NCI-H2196 treated with DMSO at 0.1 percent for 48 hours (cell line): ENCODE results near the gene ATRX.
"Not testable (repeated sequence)": the region's sequence is repeated elsewhere in the genome, so short reads cannot be mapped to it uniquely, and the experiment has no call there.

ENCODE experiments used
- DNase-seq: peaks from one replicate; lab custom pipeline; 2025; ENCODE audit not compliant: unreplicated experiment; lab: John Stamatoyannopoulos, UW

The ATRX gene

DNA sequence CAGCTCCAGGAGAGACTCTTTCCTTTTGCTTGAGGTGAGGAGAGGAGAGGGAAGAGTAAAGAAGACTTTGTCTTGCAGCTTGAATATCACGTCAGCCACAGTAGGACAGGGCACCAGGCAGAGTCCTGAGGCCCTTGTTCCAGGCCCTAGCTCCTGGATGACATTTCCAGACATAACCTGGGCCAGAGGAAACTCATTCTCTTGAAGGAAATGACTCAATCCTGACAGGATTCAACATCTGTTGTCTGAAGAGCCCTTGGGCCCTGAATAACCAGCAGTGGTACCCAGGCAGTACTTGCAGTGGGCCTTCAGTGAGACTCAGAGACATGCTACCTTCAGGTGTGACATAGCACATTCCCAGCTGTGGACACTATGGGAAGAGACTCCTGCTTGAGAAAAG lies 276.0 kb downstream of the ATRX start:
- no peak for DNase-seq

DNA sequence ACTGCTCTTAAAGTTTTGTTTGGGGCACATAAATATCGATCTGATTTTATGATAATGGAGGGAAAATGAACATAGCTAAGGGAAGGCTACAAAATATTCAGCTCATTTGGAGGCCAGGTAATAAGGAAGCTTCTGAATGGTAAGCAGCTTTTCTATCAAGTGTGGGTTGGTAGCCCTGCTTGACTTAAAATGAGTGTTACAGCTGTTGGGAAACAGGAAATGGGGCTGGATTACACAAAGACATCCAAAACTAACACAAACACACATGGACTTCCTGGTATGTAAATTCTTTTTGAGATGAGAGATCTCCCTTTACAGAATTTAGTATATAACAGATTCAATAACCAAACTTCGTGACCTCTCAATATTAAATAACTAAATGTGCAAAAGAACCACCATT lies 280.8 kb downstream of the ATRX start:
- no peak for DNase-seq

DNA sequence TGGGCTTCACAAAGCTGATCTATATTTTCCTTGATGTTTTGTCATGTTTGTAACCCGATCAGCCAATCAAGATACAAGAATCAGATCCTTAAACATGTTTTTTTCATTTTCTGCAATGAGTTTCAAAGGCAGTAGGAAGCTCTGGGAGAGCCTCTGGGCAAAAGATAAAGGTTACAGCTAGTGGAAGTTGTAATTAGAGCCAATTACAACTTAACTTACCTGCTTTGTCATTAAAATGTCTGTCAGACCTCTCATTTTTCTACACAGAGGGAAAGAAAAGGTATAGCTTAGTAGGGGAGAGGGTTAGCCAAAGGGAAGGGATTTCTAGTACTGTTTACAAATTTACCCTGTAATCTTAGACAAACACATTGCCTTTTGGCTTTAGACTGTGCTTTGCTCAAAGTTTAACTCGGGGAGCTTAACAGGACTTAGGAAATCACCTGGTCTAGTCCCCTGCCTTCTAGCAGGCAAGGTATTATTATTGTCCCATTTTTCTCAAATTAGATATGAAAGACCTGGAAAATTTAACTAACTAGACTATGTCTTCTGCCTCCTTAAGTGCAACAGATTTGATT lies 283.0 kb downstream of the ATRX start:
- no peak for DNase-seq

DNA sequence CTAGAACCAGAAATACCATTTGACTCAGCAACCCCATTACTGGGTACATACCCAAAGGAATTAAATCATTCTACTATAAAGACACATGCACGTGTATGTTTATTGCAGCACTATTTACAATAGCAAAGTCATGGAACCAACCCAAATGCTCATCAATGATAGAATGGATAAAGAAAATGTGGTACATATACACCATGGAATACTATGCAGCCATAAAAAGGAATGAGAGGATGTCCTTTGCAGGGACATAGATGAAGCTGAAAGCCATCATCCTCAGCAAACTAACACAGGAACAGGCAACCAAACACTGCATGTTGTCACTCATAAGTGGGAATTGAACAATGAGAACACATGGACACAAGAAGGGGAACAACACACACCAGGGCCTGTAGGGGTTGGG lies 285.9 kb downstream of the ATRX start:
- not testable (repeated sequence) for DNase-seq

DNA sequence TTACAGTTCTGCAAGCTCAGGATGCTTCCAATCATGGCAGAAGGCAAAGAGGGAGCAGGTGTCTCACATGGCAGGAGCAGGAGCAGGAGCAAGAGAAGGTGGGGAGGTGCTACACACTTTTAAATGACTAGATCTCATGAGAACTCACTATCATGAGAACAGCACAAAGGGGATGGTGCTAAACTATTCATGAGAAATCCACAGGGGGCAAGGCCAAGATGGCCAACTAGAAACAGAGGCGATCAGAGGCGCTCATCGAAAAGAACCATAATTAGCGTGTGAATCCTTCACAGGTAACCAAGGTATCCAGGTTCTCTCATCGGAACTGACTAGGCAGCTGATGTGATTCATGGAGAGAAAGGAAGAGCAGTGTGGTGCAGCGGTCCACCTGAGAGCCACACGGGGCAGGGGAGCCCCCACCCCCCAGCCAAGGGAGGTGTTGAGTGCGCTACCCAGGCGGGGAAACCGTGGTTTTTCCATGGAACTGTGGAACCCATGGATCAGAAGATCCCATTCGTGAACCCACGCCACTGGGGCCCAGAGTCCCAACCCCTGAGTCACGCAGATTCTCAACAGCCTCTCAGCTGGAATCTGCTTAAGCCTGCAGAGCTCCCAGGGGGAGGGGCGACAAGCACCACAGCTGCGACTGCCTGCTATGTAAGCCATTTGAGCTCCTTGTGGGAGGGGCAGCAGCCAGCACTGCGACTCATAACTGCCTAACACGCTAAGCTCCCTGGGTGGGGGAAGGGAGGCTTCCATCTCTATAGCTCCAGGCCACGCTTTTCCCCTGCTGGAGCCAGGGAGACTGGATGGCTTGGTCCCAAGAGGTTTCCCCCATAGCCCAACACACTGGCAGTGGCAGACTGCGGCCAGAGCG lies 292.1 kb downstream of the ATRX start:
- no peak for DNase-seq

GRCh38 chrX:77484045-77484444 lies 302.0 kb downstream of the ATRX start:
- DNase-seq: no peak

DNA sequence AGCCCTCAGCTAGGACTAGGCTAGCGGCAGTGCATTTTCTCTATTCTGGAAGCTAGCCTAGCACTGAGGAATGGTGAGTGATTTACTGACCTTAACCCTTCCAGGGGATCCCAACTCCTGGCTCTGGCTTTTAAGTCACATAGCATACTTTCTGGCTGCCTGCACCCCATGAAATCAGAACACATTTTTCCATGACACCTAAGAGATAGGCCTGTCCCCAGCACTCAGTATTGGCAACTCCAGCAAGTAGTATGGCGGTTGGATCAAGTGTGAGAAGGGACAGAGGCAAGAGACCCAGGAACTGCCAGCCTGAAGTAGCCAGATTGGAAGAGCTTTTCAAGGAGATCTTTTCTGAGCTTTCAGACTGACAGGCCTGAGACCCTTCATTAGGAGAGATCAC lies 330.6 kb downstream of the ATRX start:
- no peak for DNase-seq
